Esophagus squamous epithelium (tissue), 5 donors: Measurements from ENCODE around the gene RPS6KA1. TPM values are rescaled to one million over a fixed set of nuclear protein-coding genes. Genes with fewer than 3 reads are reported as not detected.

Experiments used
- DNase-seq: peaks from one replicate; lab custom pipeline; 2025; lab: John Stamatoyannopoulos, UW
- H3K27ac ChIP-seq, 4 donors: fragments of 200-600 bp; sonication (generic); one replicate each; pipeline ENCODE4 v1.5.1; 2016 to 2019; ENCODE audit warnings: mild to moderate bottlenecking in 1 of 4
- H3K27me3 ChIP-seq, 4 donors: fragments of 200-600 bp; sonication (generic); 1 replicate in 3 of 4; 2 replicates in 1 of 4; pipeline versions ENCODE4 v1.5.1 to v1.6.0; 2017 to 2021; ENCODE audit warnings: antibody characterized with exemption in 1 of 4
- H3K36me3 ChIP-seq, 3 donors: fragments of 200-600 bp; sonication (generic); one replicate each; pipeline ENCODE4 v1.5.1; 2016 to 2019
- H3K4me1 ChIP-seq, 3 donors: fragments of 200-600 bp; sonication (generic); one replicate each; pipeline ENCODE4 v1.5.1; 2017 to 2019
- H3K4me3 ChIP-seq, 4 donors: fragments of 200-600 bp; sonication (generic); 1 replicate in 3 of 4; 2 replicates in 1 of 4; pipeline ENCODE4 v1.5.1; 2016 to 2019; ENCODE audit warnings: mild to moderate bottlenecking in 2 of 4, moderate library complexity in 1 of 4
- H3K9me3 ChIP-seq, 3 donors: fragments of 200-600 bp; sonication (generic); one replicate each; pipeline ENCODE4 v1.5.1; 2016 to 2019
- POLR2A ChIP-seq, 4 donors: fragments of 450-650 bp; IDR thresholded peaks; one replicate each; pipeline ENCODE4 v1.6.1; 2017; ENCODE audit warnings: antibody characterized with exemption in 4 of 4, mild to moderate bottlenecking in 4 of 4, moderate library complexity in 3 of 4
- WGBS, 2 donors: methylation state at CpG; one replicate each; pipeline ENCODE4 v1.1.5; 2018; 5-methylcytosine and 5-hydroxymethylcytosine counted together
- intact Hi-C: fragments of 100-400 bp; cut with DNase I; formaldehyde crosslinking; loops from one replicate; pipeline ENCODE4 v1.15.0; 2022
- total RNA-seq, 4 donors: library from RNA; depleted of rRNA; stranded (reverse); fragments of >200 nt; gene quantifications; one replicate each; pipeline ENCODE4 v1.1.0, GENCODE V29; 2016
- TF ChIP-seq, protein P1 (sequence below), 6 experiments: fragments of 450-650 bp in 4 of 6; fragments of 200-600 bp in 2 of 6; sonication (generic) in 2 of 6; IDR thresholded peaks; one replicate each; pipeline ENCODE4 v1.5.1; 2016 to 2019; ENCODE audit warnings: antibody characterized with exemption in 6 of 6, mild to moderate bottlenecking in 4 of 6, moderate library complexity in 4 of 6
- donor health status: DM: yes; HTN: yes; CAD: no.

Gene RPS6KA1
- total RNA-seq, 4 donors from 2014 or later, result 24.0 to 49.7 (median 37.7) TPM

GRCh38 chr1:26522073-26522472 is 7.5 kb upstream of the RPS6KA1 start:
- H3K36me3 ChIP-seq, result no peaks in the 10 kb centered on the region
- no peak overlapping the region for H3K4me3 ChIP-seq
- H3K27me3 ChIP-seq, result peaks cover 0 to 49% (median 0%) of the 10 kb centered on the region in 4 donors
- no peaks in the 10 kb centered on the region for H3K9me3 ChIP-seq
- no peak overlapping the region for H3K27ac ChIP-seq
- TF ChIP-seq POLR2A (IDR thresholded peaks at IDR 0.05), result no peak
- no peak for DNase-seq
- intact Hi-C loops, result no loop called here
- peaks cover 0 to 11% (median 4%) of the 10 kb centered on the region in 3 donors for H3K4me1 ChIP-seq

DNA sequence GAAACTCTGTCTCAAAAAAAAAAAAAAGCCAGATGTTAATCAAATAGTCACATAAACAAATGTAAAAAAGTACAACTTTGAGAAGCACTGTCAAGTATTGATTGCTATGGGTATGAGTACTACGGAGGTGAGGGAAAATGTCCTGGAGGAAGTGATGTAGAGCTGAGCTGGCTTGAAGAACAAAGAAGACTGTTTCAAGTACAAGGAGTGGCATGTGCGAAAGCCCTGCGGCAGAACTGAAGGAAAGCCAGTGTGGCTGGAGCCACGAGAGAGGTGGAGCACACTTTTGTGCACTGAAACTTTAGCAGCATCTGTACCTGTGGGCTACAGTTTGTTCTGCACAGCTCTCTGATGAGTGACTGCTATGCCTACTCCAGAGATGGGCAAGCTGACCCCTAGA is 5.4 kb upstream of the RPS6KA1 start:
- TF ChIP-seq POLR2A (IDR thresholded peaks at IDR 0.05), result no peak
- TF ChIP-seq, protein P1, sequence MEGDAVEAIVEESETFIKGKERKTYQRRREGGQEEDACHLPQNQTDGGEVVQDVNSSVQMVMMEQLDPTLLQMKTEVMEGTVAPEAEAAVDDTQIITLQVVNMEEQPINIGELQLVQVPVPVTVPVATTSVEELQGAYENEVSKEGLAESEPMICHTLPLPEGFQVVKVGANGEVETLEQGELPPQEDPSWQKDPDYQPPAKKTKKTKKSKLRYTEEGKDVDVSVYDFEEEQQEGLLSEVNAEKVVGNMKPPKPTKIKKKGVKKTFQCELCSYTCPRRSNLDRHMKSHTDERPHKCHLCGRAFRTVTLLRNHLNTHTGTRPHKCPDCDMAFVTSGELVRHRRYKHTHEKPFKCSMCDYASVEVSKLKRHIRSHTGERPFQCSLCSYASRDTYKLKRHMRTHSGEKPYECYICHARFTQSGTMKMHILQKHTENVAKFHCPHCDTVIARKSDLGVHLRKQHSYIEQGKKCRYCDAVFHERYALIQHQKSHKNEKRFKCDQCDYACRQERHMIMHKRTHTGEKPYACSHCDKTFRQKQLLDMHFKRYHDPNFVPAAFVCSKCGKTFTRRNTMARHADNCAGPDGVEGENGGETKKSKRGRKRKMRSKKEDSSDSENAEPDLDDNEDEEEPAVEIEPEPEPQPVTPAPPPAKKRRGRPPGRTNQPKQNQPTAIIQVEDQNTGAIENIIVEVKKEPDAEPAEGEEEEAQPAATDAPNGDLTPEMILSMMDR (IDR thresholded peaks at IDR 0.05), result no peak
- peaks cover 0 to 14% (median 4%) of the 10 kb centered on the region in 3 donors for H3K4me1 ChIP-seq
- intact Hi-C loops, result no loop called here
- peak overlapping the region in 1 of 4 donors; percentile 57 for H3K27ac ChIP-seq
- no peak for DNase-seq
- no peaks in the 10 kb centered on the region for H3K9me3 ChIP-seq
- no peak overlapping the region for H3K4me3 ChIP-seq
- WGBS, 2 donors, result 35 to 53% methylated on average over 4 of the region's 4 CpGs
- peaks cover 0 to 68% (median 0%) of the 10 kb centered on the region in 4 donors for H3K27me3 ChIP-seq
- no peaks in the 10 kb centered on the region for H3K36me3 ChIP-seq

DNA sequence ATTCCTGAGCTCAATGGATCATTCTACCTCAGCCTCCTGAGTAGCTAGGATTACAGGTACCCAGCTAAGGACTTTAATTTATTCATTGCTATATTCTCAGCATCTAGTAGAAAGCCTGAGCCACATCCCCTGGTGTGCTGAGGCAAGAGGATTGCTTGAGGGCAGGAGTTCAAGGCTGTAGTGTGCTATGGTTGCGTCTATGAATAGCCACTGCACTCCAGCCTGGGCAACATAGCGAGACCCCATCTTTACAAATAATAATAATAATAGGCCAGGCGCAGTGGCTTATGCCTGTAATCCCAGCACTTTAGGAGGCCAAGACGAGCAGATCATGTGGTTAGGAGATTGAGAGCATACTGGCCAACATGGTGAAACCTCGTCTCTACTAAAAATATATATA is 3.3 kb upstream of the RPS6KA1 start:
- Histone ChIP-seq H3K4me3 (no peak overlapping the region), H3K36me3 (no peaks in the 10 kb centered on the region), H3K27ac (no peak overlapping the region), H3K27me3 (peaks cover 0 to 66% (median 0%) of the 10 kb centered on the region in 4 donors), H3K9me3 (no peaks in the 10 kb centered on the region), H3K4me1 (peaks cover 11 to 31% (median 16%) of the 10 kb centered on the region in 3 donors)
- intact Hi-C loops, result no loop called here
- no peak for DNase-seq
- TF ChIP-seq, protein P1 (IDR thresholded peaks at IDR 0.05), result no peak
- TF ChIP-seq POLR2A (IDR thresholded peaks at IDR 0.05), result no peak
- 84 to 91% methylated on average over 5 of the region's 5 CpGs for WGBS, 2 donors

GRCh38 chr1:26529405-26529654 is 231 bp upstream of the RPS6KA1 start:
- H3K4me3 ChIP-seq, result peak overlapping the region; percentile 63 to 92 (median 84)
- 0% methylated on average over 2 to 5 of the region's 19 CpGs for WGBS, 2 donors
- intact Hi-C loops, result no loop called here

GRCh38 chr1:26530410-26530894 is 891 bp downstream of the RPS6KA1 start:
- TF ChIP-seq POLR2A (IDR thresholded peaks at IDR 0.05), result no peak
- TF ChIP-seq, protein P1 (IDR thresholded peaks at IDR 0.05), result no peak
- peak overlapping the region; percentile 82 to 91 (median 89) for H3K27ac ChIP-seq
- peaks cover 22 to 44% (median 24%) of the 10 kb centered on the region in 3 donors for H3K4me1 ChIP-seq
- WGBS, 2 donors, result 34% methylated on average over 5 of the region's 8 CpGs; no CpG with 5 or more reads in 1 of the 2 donors
- peaks cover 0 to 30% (median 0%) of the 10 kb centered on the region in 4 donors for H3K27me3 ChIP-seq
- H3K36me3 ChIP-seq, result no peaks in the 10 kb centered on the region
- intact Hi-C loops, result no loop called here
- DNase-seq, result no peak
- no peaks in the 10 kb centered on the region for H3K9me3 ChIP-seq
- peak overlapping the region; percentile 63 to 92 (median 84) for H3K4me3 ChIP-seq

More at GRCh38 chr1:26529405-26529654, 231 bp upstream of the RPS6KA1 start:
- TF ChIP-seq, protein P1 (IDR thresholded peaks at IDR 0.05), result no peak
- TF ChIP-seq POLR2A (IDR thresholded peaks at IDR 0.05), result no peak
- H3K36me3 ChIP-seq, result no peaks in the 10 kb centered on the region
- no peak for DNase-seq
- H3K27me3 ChIP-seq, result peaks cover 0 to 41% (median 0%) of the 10 kb centered on the region in 4 donors
- H3K4me1 ChIP-seq, result peaks cover 22 to 44% (median 24%) of the 10 kb centered on the region in 3 donors
- no peaks in the 10 kb centered on the region for H3K9me3 ChIP-seq
- peak overlapping the region; percentile 53 to 91 (median 89) for H3K27ac ChIP-seq
